ENCODE measurements around the gene NQO2. TPM values are rescaled to one million over a fixed set of nuclear protein-coding genes. Genes with fewer than 3 reads are reported as not detected.
"Not testable (repeated sequence)": the region's sequence is repeated elsewhere in the genome, so short reads cannot be mapped to it uniquely, and the experiment has no call there.

Gene NQO2
- total RNA-seq, 1 donor from 2014 or later = 21.5 TPM

GRCh38 chr6:3057063-3057770 is 57.5 kb downstream of the NQO2 start:
- H3K27me3 Mint-ChIP-seq (ENCODE audit: low read depth) = peaks cover 57% of the 10 kb centered on the region
- DNase-seq (ENCODE audit: low read depth, low spot score) = no peak
- no peaks in the 10 kb centered on the region for H3K36me3 Mint-ChIP-seq (ENCODE audit: low read depth)
- H3K4me3 Mint-ChIP-seq = no peak overlapping the region
- H3K27ac Mint-ChIP-seq (ENCODE audit: unreplicated experiment) = no peak overlapping the region
- peaks cover 17% of the 10 kb centered on the region for H3K4me1 Mint-ChIP-seq
- no peaks in the 10 kb centered on the region for H3K9me3 Mint-ChIP-seq
- no peak for TF ChIP-seq CTCF (conservative IDR thresholded peaks at IDR 0.05)

GRCh38 chr6:3058957-3059356 is 59.3 kb downstream of the NQO2 start:
- no peaks in the 10 kb centered on the region for H3K9me3 Mint-ChIP-seq
- H3K4me3 Mint-ChIP-seq = no peak overlapping the region
- no peak for TF ChIP-seq CTCF (conservative IDR thresholded peaks at IDR 0.05)
- no peak for DNase-seq (ENCODE audit: low read depth, low spot score)
- H3K27ac Mint-ChIP-seq (ENCODE audit: unreplicated experiment) = no peak overlapping the region
- peaks cover 10% of the 10 kb centered on the region for H3K4me1 Mint-ChIP-seq
- peaks cover 42% of the 10 kb centered on the region for H3K27me3 Mint-ChIP-seq (ENCODE audit: low read depth)
- H3K36me3 Mint-ChIP-seq (ENCODE audit: low read depth) = no peaks in the 10 kb centered on the region

GRCh38 chr6:3060092-3060491 is 60.4 kb downstream of the NQO2 start:
- not testable (repeated sequence) for H3K4me1 Mint-ChIP-seq; H3K36me3 Mint-ChIP-seq (ENCODE audit: low read depth); H3K9me3 Mint-ChIP-seq; H3K27ac Mint-ChIP-seq (ENCODE audit: unreplicated experiment); DNase-seq (ENCODE audit: low read depth, low spot score)
- H3K27me3 Mint-ChIP-seq (ENCODE audit: low read depth) = peaks cover 39% of the 10 kb centered on the region
- H3K4me3 Mint-ChIP-seq = peak overlapping the region; percentile 62

DNA sequence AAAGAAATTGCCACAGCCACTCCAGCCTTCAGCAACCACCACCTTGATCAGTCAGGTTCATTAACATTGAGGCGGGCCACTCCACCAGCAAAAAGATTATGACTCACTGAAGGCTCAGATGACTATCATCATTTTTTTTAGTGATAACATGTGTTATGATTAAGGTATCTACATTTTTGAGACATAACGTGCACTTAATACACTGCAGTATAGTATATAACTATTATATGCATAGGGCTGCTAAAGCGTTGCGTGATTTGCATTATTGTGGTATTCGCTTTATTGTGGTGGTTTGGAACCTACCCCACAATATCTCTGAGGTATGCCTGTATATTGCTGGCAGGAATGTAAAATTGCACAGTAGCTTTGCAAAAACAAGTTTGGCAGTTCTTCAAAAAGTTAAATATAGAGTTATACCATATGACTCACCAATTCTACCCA is 61.8 kb downstream of the NQO2 start:
- peaks cover 9% of the 10 kb centered on the region for H3K4me1 Mint-ChIP-seq
- DNase-seq (ENCODE audit: low read depth, low spot score) = no peak
- H3K4me3 Mint-ChIP-seq = no peak overlapping the region
- H3K27me3 Mint-ChIP-seq (ENCODE audit: low read depth) = peaks cover 34% of the 10 kb centered on the region
- no peak overlapping the region for H3K27ac Mint-ChIP-seq (ENCODE audit: unreplicated experiment)
- no peak for TF ChIP-seq CTCF (conservative IDR thresholded peaks at IDR 0.05)
- H3K9me3 Mint-ChIP-seq = no peaks in the 10 kb centered on the region
- no peaks in the 10 kb centered on the region for H3K36me3 Mint-ChIP-seq (ENCODE audit: low read depth)

- peaks cover 21% of the 10 kb centered on the region for H3K4me1 Mint-ChIP-seq
- H3K4me3 Mint-ChIP-seq; H3K36me3 Mint-ChIP-seq (ENCODE audit: low read depth); H3K9me3 Mint-ChIP-seq; DNase-seq (ENCODE audit: low read depth, low spot score); H3K27ac Mint-ChIP-seq (ENCODE audit: unreplicated experiment): not testable (repeated sequence)
- peaks cover 29% of the 10 kb centered on the region for H3K27me3 Mint-ChIP-seq (ENCODE audit: low read depth)
Observed at GRCh38 chr6:3063340-3063732, 63.6 kb downstream of the NQO2 start.

DNA sequence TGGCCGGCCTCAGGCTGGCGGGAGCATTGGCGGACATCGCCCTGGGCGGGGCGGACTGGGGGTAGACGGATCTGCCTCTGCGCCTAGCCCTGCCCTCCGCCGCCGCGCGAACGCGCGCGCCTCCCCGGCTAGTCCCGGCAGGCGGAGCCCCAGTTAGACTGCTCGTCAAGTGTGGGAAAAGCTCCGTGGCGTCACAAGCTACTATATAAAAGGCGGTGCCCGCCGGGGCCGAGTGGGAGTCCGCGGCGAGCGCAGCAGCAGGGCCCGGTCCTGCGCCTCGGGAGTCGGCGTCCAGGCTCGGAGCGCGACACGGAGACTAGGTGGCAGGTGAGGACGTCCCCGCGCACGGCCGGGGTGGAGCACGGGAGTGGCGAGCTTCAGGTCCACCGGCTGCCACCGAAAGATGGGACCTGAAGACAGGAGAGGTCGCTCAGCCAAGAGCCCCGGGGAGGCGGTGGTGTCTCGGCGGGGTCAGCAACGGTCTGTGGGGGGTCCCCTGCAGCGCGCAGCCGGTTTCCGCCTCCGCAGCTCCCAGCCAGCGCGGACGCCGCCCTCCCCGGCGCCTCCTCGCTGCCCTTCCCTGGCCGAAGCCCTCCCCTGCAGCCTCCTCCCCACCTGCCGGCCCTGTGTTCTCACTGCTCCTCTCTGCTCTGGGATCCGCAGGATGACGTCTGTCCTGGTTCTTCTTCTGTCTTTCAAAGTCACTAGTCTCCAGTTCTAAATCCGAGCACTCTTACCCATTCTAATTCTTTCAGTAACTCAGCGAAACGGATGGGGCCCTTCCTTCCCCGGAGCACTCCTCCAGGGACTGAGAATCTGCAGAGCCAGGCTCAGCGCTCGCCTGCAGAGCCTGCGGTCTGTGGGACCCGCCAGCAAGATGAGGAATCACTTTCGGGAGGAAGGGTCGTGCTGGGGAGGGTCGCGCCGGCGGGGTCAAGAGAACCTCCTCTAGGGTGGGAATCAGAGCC is 64.3 kb downstream of the NQO2 start:
- peaks cover 22% of the 10 kb centered on the region for H3K27me3 Mint-ChIP-seq (ENCODE audit: low read depth)
- H3K36me3 Mint-ChIP-seq (ENCODE audit: low read depth) = no peaks in the 10 kb centered on the region
- H3K27ac Mint-ChIP-seq (ENCODE audit: unreplicated experiment) = no peak overlapping the region
- H3K9me3 Mint-ChIP-seq = no peaks in the 10 kb centered on the region
- no peak for TF ChIP-seq CTCF (conservative IDR thresholded peaks at IDR 0.05)
- peak overlapping the region; percentile 87 for H3K4me3 Mint-ChIP-seq
- DNase-seq (ENCODE audit: low read depth, low spot score) = peak; percentile 66
- H3K4me1 Mint-ChIP-seq = peaks cover 23% of the 10 kb centered on the region

Data from neural crest cell (in vitro differentiated cells).